ENCODE measurements around the gene GXYLT2. TPM values are rescaled to one million over a fixed set of nuclear protein-coding genes. Genes with fewer than 3 reads are reported as not detected.

GXYLT2 gene
- polyA plus RNA-seq, 3 donors, result 0.04 TPM; not detected in 2

DNA sequence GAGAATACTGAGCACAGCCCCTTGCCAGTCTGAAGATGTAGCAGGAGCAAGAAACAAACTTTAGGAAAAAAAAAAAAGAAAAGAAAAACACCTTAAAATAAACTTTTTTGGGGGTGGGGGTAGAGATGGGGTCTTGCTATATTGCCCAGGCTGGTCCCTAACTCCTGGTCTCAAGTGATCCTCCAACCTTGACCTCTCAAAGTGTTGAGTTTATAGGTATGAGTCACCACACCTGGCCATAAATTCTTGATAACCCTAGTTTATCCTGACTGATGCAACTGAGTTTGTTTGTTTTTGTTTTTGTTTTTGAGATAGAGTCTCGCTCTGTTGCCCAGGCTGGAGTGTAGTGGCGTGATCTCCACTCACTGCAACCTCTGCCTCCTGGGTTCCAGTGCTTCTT is 28.4 kb downstream of the GXYLT2 start:
- no peak overlapping the region for H3K4me3 Mint-ChIP-seq
- no peaks in the 10 kb centered on the region for H3K4me1 ChIP-seq (ENCODE audit: control insufficient read depth in 1 of 2, insufficient read depth in 2 of 2, low read length in 2 of 2)
- no peak for DNase-seq

DNA sequence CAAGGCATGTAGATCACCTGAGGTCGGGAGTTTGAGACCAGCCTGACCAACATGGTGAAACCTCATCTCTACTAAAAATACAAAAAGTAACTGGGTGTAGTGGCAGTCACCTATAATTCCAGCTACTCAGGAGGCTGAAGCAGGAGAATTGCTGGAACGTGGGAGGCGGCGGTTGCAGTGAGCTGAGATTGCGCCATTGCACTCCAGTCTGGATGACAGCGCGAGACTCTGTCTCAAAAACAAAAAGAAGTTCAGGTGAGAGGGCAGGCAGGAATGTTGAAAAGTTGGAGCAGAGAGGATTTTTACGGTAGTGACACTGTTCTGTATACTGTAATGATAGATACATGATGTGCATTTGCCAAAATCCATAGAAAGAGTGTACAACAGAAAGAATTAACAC is 31.7 kb downstream of the GXYLT2 start:
- DNase-seq, result no peak
- H2AFZ ChIP-seq (ENCODE audit: insufficient read depth, low read depth, low read length, poor library complexity, severe bottlenecking), result no peak overlapping the region
- Mint-ChIP-seq H3K36me3 (no peaks in the 10 kb centered on the region), H3K9me3 (peaks cover 0 to 3% (median 0%) of the 10 kb centered on the region in 7 donors), H3K27ac (no peak overlapping the region), H3K27me3 (ENCODE audit: low read depth in 3 of 3) (peaks cover 0 to 2% (median 1%) of the 10 kb centered on the region in 3 donors), H3K4me1 (no peaks in the 10 kb centered on the region), H3K4me3 (no peak overlapping the region)
- no peaks in the 10 kb centered on the region for H3K9me3 ChIP-seq (replicated peaks in 1 of 2; ENCODE audit: control insufficient read depth in 1 of 2, insufficient read depth in 1 of 2, low read length in 2 of 2)
- H3K36me3 ChIP-seq (replicated peaks in 1 of 2; ENCODE audit: control insufficient read depth in 1 of 2, insufficient read depth in 2 of 2, low read length in 2 of 2), result no peaks in the 10 kb centered on the region
- H3K79me2 ChIP-seq (ENCODE audit: insufficient read depth, low read length), result no peaks in the 10 kb centered on the region
- 99% methylated on average over 7 of the region's 8 CpGs for WGBS (ENCODE audit: insufficient coverage)
- intact Hi-C loops (cut with micrococcal nuclease), result no loop called here
- no peaks in the 10 kb centered on the region for H3K27me3 ChIP-seq (ENCODE audit: control insufficient read depth in 2 of 2, insufficient read depth in 2 of 2, low read length in 2 of 2)
- no peak overlapping the region for H3K4me2 ChIP-seq (replicated peaks; ENCODE audit: extremely low read depth, low read length, poor library complexity, severe bottlenecking)
- no peak overlapping the region for H3K9ac ChIP-seq (ENCODE audit: insufficient read depth, low read length, poor library complexity, severe bottlenecking)
- TF ChIP-seq, protein P1, sequence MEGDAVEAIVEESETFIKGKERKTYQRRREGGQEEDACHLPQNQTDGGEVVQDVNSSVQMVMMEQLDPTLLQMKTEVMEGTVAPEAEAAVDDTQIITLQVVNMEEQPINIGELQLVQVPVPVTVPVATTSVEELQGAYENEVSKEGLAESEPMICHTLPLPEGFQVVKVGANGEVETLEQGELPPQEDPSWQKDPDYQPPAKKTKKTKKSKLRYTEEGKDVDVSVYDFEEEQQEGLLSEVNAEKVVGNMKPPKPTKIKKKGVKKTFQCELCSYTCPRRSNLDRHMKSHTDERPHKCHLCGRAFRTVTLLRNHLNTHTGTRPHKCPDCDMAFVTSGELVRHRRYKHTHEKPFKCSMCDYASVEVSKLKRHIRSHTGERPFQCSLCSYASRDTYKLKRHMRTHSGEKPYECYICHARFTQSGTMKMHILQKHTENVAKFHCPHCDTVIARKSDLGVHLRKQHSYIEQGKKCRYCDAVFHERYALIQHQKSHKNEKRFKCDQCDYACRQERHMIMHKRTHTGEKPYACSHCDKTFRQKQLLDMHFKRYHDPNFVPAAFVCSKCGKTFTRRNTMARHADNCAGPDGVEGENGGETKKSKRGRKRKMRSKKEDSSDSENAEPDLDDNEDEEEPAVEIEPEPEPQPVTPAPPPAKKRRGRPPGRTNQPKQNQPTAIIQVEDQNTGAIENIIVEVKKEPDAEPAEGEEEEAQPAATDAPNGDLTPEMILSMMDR (IDR thresholded peaks at IDR 0.05), result no peak
- no peaks in the 10 kb centered on the region for H4K20me1 ChIP-seq (ENCODE audit: insufficient read depth, low read length)
- no peak overlapping the region for H3K27ac ChIP-seq (ENCODE audit: low read depth in 1 of 2, low read length in 2 of 2)
- no peaks in the 10 kb centered on the region for H3K4me1 ChIP-seq (ENCODE audit: control insufficient read depth in 1 of 2, insufficient read depth in 2 of 2, low read length in 2 of 2)
- H3K4me3 ChIP-seq (replicated peaks in 1 of 3; ENCODE audit: low read depth in 2 of 3, low read length in 3 of 3), result no peak overlapping the region

More for the DNA sequence above, 28.4 kb downstream of the GXYLT2 start:
- Histone ChIP-seq H3K9ac (ENCODE audit: insufficient read depth, low read length, poor library complexity, severe bottlenecking) (no peak overlapping the region), H3K4me3 (replicated peaks in 1 of 3; ENCODE audit: low read depth in 2 of 3, low read length in 3 of 3) (no peak overlapping the region), H3K4me2 (replicated peaks; ENCODE audit: extremely low read depth, low read length, poor library complexity, severe bottlenecking) (no peak overlapping the region), H3K79me2 (ENCODE audit: insufficient read depth, low read length) (no peaks in the 10 kb centered on the region), H3K36me3 (replicated peaks in 1 of 2; ENCODE audit: control insufficient read depth in 1 of 2, insufficient read depth in 2 of 2, low read length in 2 of 2) (no peaks in the 10 kb centered on the region), H2AFZ (ENCODE audit: insufficient read depth, low read depth, low read length, poor library complexity, severe bottlenecking) (no peak overlapping the region), H3K27me3 (ENCODE audit: control insufficient read depth in 2 of 2, insufficient read depth in 2 of 2, low read length in 2 of 2) (no peaks in the 10 kb centered on the region), H4K20me1 (ENCODE audit: insufficient read depth, low read length) (no peaks in the 10 kb centered on the region), H3K27ac (ENCODE audit: low read depth in 1 of 2, low read length in 2 of 2) (no peak overlapping the region), H3K9me3 (replicated peaks in 1 of 2; ENCODE audit: control insufficient read depth in 1 of 2, insufficient read depth in 1 of 2, low read length in 2 of 2) (no peaks in the 10 kb centered on the region)
- no CpG with 5 or more reads among the region's 2 CpGs for WGBS (ENCODE audit: insufficient coverage)
- H3K4me1 Mint-ChIP-seq, result no peaks in the 10 kb centered on the region
- intact Hi-C loops (cut with micrococcal nuclease), result no loop called here
- H3K36me3 Mint-ChIP-seq, result no peaks in the 10 kb centered on the region
- peaks cover 0 to 3% (median 0%) of the 10 kb centered on the region in 7 donors for H3K9me3 Mint-ChIP-seq
- H3K27me3 Mint-ChIP-seq (ENCODE audit: low read depth in 3 of 3), result no peaks in the 10 kb centered on the region
- TF ChIP-seq, protein P1 (IDR thresholded peaks at IDR 0.05), result no peak
- H3K27ac Mint-ChIP-seq, result no peak overlapping the region

Measured in CD14-positive monocyte (primary cell).